Measurements from ENCODE around the gene SLC38A10. TPM values are rescaled to one million over a fixed set of nuclear protein-coding genes. Genes with fewer than 3 reads are reported as not detected.
A peak's percentile ranks its signal among the peaks of the same experiment; 100 is the strongest.

Gene SLC38A10
- total and polyA plus RNA-seq, 10 of the 15 experiments (the other 5 are each of a cell fraction or from before 2014, with no cell fraction given) = 0.52 to 67.9 (median 22.1) TPM

DNA sequence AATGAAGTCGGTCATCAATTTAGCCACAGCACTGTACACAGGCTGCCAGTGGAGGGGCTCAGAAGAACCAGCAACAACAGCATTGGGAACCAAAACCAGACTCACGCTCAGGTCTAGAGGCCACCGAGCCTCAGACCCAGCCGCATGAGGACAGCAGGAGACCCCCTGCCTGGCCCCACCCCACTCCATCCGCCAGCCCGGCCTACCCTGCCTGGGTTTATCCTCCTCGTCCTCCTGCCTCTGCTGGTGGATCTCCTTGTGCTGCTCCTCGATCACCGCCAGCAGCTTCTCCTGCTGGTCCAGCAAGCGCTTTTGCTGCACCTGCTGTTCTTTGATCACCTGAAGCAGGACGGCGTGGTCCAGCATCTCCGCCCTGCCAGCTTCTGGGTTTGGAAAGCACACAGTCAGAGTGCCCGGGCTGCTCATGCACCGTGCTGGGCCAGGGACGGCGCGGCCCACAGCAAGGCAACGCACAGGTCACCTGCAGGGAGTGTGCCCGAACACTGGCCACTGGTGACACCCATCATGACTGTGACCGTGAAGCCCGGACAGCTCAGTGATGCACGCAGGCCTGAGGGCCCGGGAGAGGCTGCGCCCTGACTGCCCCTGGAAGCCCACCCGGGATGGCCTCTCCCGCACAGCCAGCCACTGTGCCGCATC is 48.3 kb downstream of the SLC38A10 start:
- FAIRE-seq (no peak), ATAC-seq (no peak), DNase-seq (ENCODE audit: low read depth, low spot score) (no peak)
- ChIA-PET POLR2A (no interaction called here), SMC1A (ENCODE audit: uncharacterized antibody, unreplicated experiment) (no interaction called here), RAD21 (ENCODE audit: unreplicated experiment) (interaction anchor here (0.7 kb wide), 1 partner anchor 62 kb away, joined by 3 read pairs; no protein-coding TSS in a partner anchor), CTCF (interaction anchor here (0.7 kb wide), 1 partner anchor 95 kb away, joined by 3 read pairs; no protein-coding TSS in a partner anchor)
- in situ Hi-C loops (cut with MboI) (loop anchor here (25.0 kb wide), 1 partner anchor 235 kb away; no protein-coding TSS in a partner anchor), intact Hi-C loops (cut with micrococcal nuclease; ENCODE audit: unreplicated experiment) (no loop called here)
- Histone ChIP-seq H3K27me3 (replicated peaks in 1 of 2; ENCODE audit: control insufficient read depth in 2 of 2, insufficient read depth in 2 of 2, low read length in 1 of 2) (no peaks in the 10 kb centered on the region), H3K27ac (ENCODE audit: control insufficient read depth, insufficient read depth) (no peak overlapping the region), H3K36me3 (ENCODE audit: control insufficient read depth in 2 of 2, insufficient read depth in 2 of 2, low read length in 1 of 2) (peaks cover 0 to 2% of the 10 kb centered on the region in 2 experiments; a peak in 3 of 4 replicates), H2AFZ (ENCODE audit: control insufficient read depth, low read depth, low read length) (no peak overlapping the region), H3K4me2 (ENCODE audit: control insufficient read depth, insufficient read depth) (no peak overlapping the region), H4K20me1 (ENCODE audit: control insufficient read depth, insufficient read depth) (no peaks in the 10 kb centered on the region), H3K79me2 (ENCODE audit: control insufficient read depth, insufficient read depth, low read length) (no peaks in the 10 kb centered on the region), H3K9ac (ENCODE audit: control insufficient read depth, insufficient read depth, low read length) (no peak overlapping the region), H3K4me1 (ENCODE audit: control insufficient read depth, insufficient read depth, low read length) (peaks cover 18% of the 10 kb centered on the region), H3K9me3 (replicated peaks; ENCODE audit: control insufficient read depth, insufficient read depth, low read length) (no peaks in the 10 kb centered on the region), H3K4me3 (no peak overlapping the region)
- BruUV-seq (replicated peaks) = TSS peak; percentile 67
- TF ChIP-seq POLR2A (IDR thresholded peaks at IDR 0.05; ENCODE audit: low read depth, low read length) (peak; percentile 74), DPF2 (IDR thresholded peaks at IDR 0.05) (no peak)
- TF ChIP-seq, protein P1, sequence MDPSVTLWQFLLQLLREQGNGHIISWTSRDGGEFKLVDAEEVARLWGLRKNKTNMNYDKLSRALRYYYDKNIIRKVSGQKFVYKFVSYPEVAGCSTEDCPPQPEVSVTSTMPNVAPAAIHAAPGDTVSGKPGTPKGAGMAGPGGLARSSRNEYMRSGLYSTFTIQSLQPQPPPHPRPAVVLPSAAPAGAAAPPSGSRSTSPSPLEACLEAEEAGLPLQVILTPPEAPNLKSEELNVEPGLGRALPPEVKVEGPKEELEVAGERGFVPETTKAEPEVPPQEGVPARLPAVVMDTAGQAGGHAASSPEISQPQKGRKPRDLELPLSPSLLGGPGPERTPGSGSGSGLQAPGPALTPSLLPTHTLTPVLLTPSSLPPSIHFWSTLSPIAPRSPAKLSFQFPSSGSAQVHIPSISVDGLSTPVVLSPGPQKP (IDR thresholded peaks at IDR 0.05; ENCODE audit: low read depth, low read length) = no peak
- TF ChIP-seq, protein P2, sequence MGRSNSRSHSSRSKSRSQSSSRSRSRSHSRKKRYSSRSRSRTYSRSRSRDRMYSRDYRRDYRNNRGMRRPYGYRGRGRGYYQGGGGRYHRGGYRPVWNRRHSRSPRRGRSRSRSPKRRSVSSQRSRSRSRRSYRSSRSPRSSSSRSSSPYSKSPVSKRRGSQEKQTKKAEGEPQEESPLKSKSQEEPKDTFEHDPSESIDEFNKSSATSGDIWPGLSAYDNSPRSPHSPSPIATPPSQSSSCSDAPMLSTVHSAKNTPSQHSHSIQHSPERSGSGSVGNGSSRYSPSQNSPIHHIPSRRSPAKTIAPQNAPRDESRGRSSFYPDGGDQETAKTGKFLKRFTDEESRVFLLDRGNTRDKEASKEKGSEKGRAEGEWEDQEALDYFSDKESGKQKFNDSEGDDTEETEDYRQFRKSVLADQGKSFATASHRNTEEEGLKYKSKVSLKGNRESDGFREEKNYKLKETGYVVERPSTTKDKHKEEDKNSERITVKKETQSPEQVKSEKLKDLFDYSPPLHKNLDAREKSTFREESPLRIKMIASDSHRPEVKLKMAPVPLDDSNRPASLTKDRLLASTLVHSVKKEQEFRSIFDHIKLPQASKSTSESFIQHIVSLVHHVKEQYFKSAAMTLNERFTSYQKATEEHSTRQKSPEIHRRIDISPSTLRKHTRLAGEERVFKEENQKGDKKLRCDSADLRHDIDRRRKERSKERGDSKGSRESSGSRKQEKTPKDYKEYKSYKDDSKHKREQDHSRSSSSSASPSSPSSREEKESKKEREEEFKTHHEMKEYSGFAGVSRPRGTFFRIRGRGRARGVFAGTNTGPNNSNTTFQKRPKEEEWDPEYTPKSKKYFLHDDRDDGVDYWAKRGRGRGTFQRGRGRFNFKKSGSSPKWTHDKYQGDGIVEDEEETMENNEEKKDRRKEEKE (IDR thresholded peaks at IDR 0.05) = no peak
- whole genome bisulfite sequencing (ENCODE audit: insufficient coverage, insufficient replicate concordance, low lambda C conversion rate, missing lambda C conversion rate) = 97% methylated on average over 24 of the region's 28 CpGs
